Endothelial cell of umbilical vein (primary cell): ENCODE results near the gene DNAAF5. TPM values are rescaled to one million over a fixed set of nuclear protein-coding genes. Genes with fewer than 3 reads are reported as not detected.

ENCODE experiments used
- BruUV-seq: library from RNA; stranded (reverse); fragments of 400-500 nt; replicated peaks from 2 replicates; lab custom pipeline; 2021; lab: Mats Ljungman, UMichigan
- CTCF ChIA-PET: fragments of 300-600, 350-600 bp; sonication (Branson Sonifier 250); formaldehyde crosslinking; loops from one replicate; lab custom pipeline; 2021; ENCODE audit warnings: antibody characterized with exemption, inconsistent platforms; lab: Charles Lee
- POLR2A ChIA-PET: fragments of 300-600, 350-600 bp; sonication (Branson Sonifier 250); formaldehyde crosslinking; loops from one replicate; lab custom pipeline; 2021; ENCODE audit warnings: antibody characterized with exemption, inconsistent platforms; lab: Charles Lee
- DNase-seq: peaks from one replicate; pipeline ENCODE4 v3.0.0-alpha.2; 2011; ENCODE audit warnings: low read depth, low spot score
- FAIRE-seq: peaks from 2 replicates; lab custom pipeline; 2011; peaks lifted over from hg19 to GRCh38; lab: Jason Lieb, UNC
- H2AFZ ChIP-seq: 2 replicates; pipeline ENCODE4 v1.6.0; 2012; ENCODE audit warnings: low read depth, low read length, control low read depth, inconsistent platforms
- H3K27ac ChIP-seq: 2 replicates; pipeline ENCODE4 v1.5.1; 2011; ENCODE audit warnings: low read depth, mild to moderate bottlenecking, control low read depth, low read length, moderate library complexity; ENCODE audit not compliant: insufficient read depth
- H3K27me3 ChIP-seq, 2 experiments: 2 replicates each; pipeline versions ENCODE4 v1.6.0 to v1.6.1; 2011; ENCODE audit warnings: low read length in 2 of 2, mixed read lengths in 1 of 2; ENCODE audit not compliant: control insufficient read depth in 2 of 2, insufficient read depth in 2 of 2
- H3K36me3 ChIP-seq, 2 experiments: 2 replicates in 1 of 2; 3 replicates in 1 of 2; pipeline ENCODE4 v1.5.1; 2011; ENCODE audit warnings: low read length in 2 of 2, mild to moderate bottlenecking in 1 of 2, moderate library complexity in 1 of 2; ENCODE audit not compliant: control insufficient read depth in 2 of 2, insufficient read depth in 2 of 2; ENCODE audit errors: extremely low read depth in 1 of 2
- H3K4me1 ChIP-seq: 3 replicates; pipeline ENCODE4 v1.5.1; 2011; ENCODE audit warnings: mild to moderate bottlenecking, low read length; ENCODE audit not compliant: control insufficient read depth, insufficient read depth; ENCODE audit errors: extremely low read depth
- H3K4me2 ChIP-seq: 2 replicates; pipeline ENCODE4 v1.6.1; 2011; ENCODE audit warnings: low read length, control low read depth, mixed read lengths; ENCODE audit not compliant: insufficient read depth
- H3K4me3 ChIP-seq, 3 experiments: fragments of 200-600 bp in 1 of 3; sonication (generic), shearing (Covaris generic) in 1 of 3; replicated peaks in 1 of 3; 2 replicates each; pipeline ENCODE4 v1.5.1; 2011 to 2016; ENCODE audit warnings: control low read depth in 3 of 3, low read length in 3 of 3, mild to moderate bottlenecking in 2 of 3, inconsistent platforms in 1 of 3, low read depth in 1 of 3, moderate library complexity in 1 of 3; ENCODE audit not compliant: insufficient read depth in 1 of 3
- H3K79me2 ChIP-seq: 2 replicates; pipeline ENCODE4 v1.6.0; 2012; ENCODE audit warnings: low read length, inconsistent platforms; ENCODE audit not compliant: control insufficient read depth, insufficient read depth
- H3K9ac ChIP-seq: replicated peaks from 2 replicates; pipeline ENCODE3; 2011; ENCODE audit warnings: low read length, control low read depth; ENCODE audit not compliant: insufficient read depth; ENCODE audit errors: extremely low read depth
- H3K9me1 ChIP-seq: replicated peaks from 3 replicates; pipeline ENCODE4 v1.6.0; 2011; ENCODE audit warnings: mild to moderate bottlenecking, low read length; ENCODE audit not compliant: control insufficient read depth, insufficient read depth; ENCODE audit errors: extremely low read depth
- H3K9me3 ChIP-seq: replicated peaks from 2 replicates; pipeline ENCODE4 v1.5.1; 2012; ENCODE audit warnings: low read length, inconsistent platforms; ENCODE audit not compliant: control insufficient read depth, insufficient read depth
- H4K20me1 ChIP-seq: replicated peaks from 2 replicates; pipeline ENCODE3; 2011; ENCODE audit warnings: mild to moderate bottlenecking, low read length; ENCODE audit not compliant: control insufficient read depth, insufficient read depth; ENCODE audit errors: extremely low read depth
- CTCF ChIP-seq, 2 donors: IDR thresholded peaks; 1 replicate in 1 of 2; 2 replicates in 1 of 2; pipeline ENCODE4 v1.5.1; 2011; ENCODE audit warnings: low read length in 2 of 2, mild to moderate bottlenecking in 2 of 2, moderate library complexity in 2 of 2, control low read depth in 1 of 2, inconsistent platforms in 1 of 2, low read depth in 1 of 2; ENCODE audit not compliant: insufficient read depth in 1 of 2; ENCODE audit errors: extremely low read depth in 1 of 2
- EZH2 ChIP-seq: IDR thresholded peaks from 2 replicates; pipeline ENCODE4 v1.6.1; 2012; ENCODE audit warnings: borderline replicate concordance, low read depth, mild to moderate bottlenecking, moderate library complexity, low read length, inconsistent platforms; ENCODE audit not compliant: severe bottlenecking
- FOS ChIP-seq: IDR thresholded peaks from 2 replicates; pipeline ENCODE4 v1.6.1; 2011; ENCODE audit warnings: mild to moderate bottlenecking, low read length, moderate library complexity, borderline replicate concordance; ENCODE audit not compliant: insufficient read depth
- GATA2 ChIP-seq: IDR thresholded peaks from 2 replicates; pipeline ENCODE4 v1.7.0; 2011; ENCODE audit warnings: low read depth, mild to moderate bottlenecking, moderate library complexity, mixed read lengths, low read length; ENCODE audit not compliant: insufficient read length, insufficient read depth
- MAX ChIP-seq: IDR thresholded peaks from 2 replicates; pipeline ENCODE4 v1.6.1; 2011; ENCODE audit not compliant: insufficient read depth, insufficient read length
- POLR2A ChIP-seq: IDR thresholded peaks from 2 replicates; pipeline ENCODE4 v1.6.1; 2012; ENCODE audit warnings: low read depth, mild to moderate bottlenecking, control low read depth, low read length
- POLR2AphosphoS5 ChIP-seq: IDR thresholded peaks from 2 replicates; pipeline ENCODE4 v1.6.1; 2012; ENCODE audit warnings: low read depth, mild to moderate bottlenecking, control low read depth, low read length, moderate library complexity; ENCODE audit not compliant: insufficient read depth
- dilution Hi-C: fragments of 300-500 bp; cut with MboI; formaldehyde crosslinking; loops from one replicate; pipeline ENCODE4 v1.15.0; 2019; ENCODE audit warnings: low sequenced_read_pairs; ENCODE audit not compliant: extremely low pct_ligation_motif_present
- intact Hi-C: fragments of 100-400 bp; cut with micrococcal nuclease; formaldehyde crosslinking; loops from one replicate; pipeline ENCODE4 v1.10.0; 2022
- polyA plus RNA-seq, 4 experiments: library from polyadenylated mRNA; depleted of rRNA in 3 of 4; stranded (reverse) in 3 of 4; unstranded in 1 of 4; fragments of >200 nt; gene quantifications; 2 replicates each; pipeline versions ENCODE4 v1.2.1 to v1.2.3, GENCODE V29; 2011 to 2012; ENCODE audit warnings: missing spikeins in 1 of 4
- total RNA-seq: library from RNA; stranded (reverse); gene quantifications from 2 replicates; pipeline ENCODE4 v1.2.3, GENCODE V29; 2021

The DNAAF5 gene
- total and polyA plus RNA-seq, 2 donors (not counting 3 experiments of a cell fraction or from before 2014, with no cell fraction given): 49.3 to 65.5 TPM

- intact Hi-C loops: loop anchor here (5.0 kb wide), 1 partner anchor 196 kb away; the partner anchor contains the start of gene PDGFA
- ChIA-PET POLR2A (no interaction called here), CTCF (interaction anchor here (1.0 kb wide), 1 partner anchor 45 kb away, joined by 3 read pairs; no protein-coding TSS in a partner anchor)
- no peaks in the 10 kb centered on the region for H3K79me2 ChIP-seq
- H3K9me1 ChIP-seq: no peaks in the 10 kb centered on the region
- DNase-seq (no peak), FAIRE-seq (no peak)
- no peaks in the 10 kb centered on the region for H3K9me3 ChIP-seq
- BruUV-seq: no TSS peak
- dilution Hi-C loops: no loop called here
- H3K9ac ChIP-seq: no peak overlapping the region
- H3K4me1 ChIP-seq: peaks cover 6% of the 10 kb centered on the region
- no peaks in the 10 kb centered on the region for H3K27me3 ChIP-seq
- no peaks in the 10 kb centered on the region for H3K36me3 ChIP-seq
- no peak overlapping the region for H3K4me3 ChIP-seq
- no peak overlapping the region for H3K27ac ChIP-seq
- H3K4me2 ChIP-seq: no peak overlapping the region
- H2AFZ ChIP-seq: no peak overlapping the region
- TF ChIP-seq MAX (no peak), GATA2 (no peak), CTCF (IDR thresholded peaks at IDR 0.05; ENCODE audit: extremely low read depth in 1 of 2, insufficient read depth in 1 of 2, low read depth in 1 of 2, low read length in 2 of 2) (no peak), EZH2 (no peak), FOS (no peak), POLR2AphosphoS5 (no peak), POLR2A (no peak)
- no peaks in the 10 kb centered on the region for H4K20me1 ChIP-seq
Observed at GRCh38 chr7:713488-714230, 12.8 kb upstream of the DNAAF5 start.
